Activated CD8-positive, alpha-beta T cell treated with anti-CD3 and anti-CD28 coated beads, Interleukin-2, amount 10 ng/mL, durations not matched to agents 7 days and 5 days (primary cell): Measurements from ENCODE around the gene CCDC146. TPM values are rescaled to one million over a fixed set of nuclear protein-coding genes. Genes with fewer than 3 reads are reported as not detected.

ENCODE experiments used
- ATAC-seq: fragments of 150-1000 bp; cut with Tn5 transposase; one replicate; pipeline ENCODE4 v1.10.0; 2021; ENCODE audit warnings: moderate library complexity
- CTCF ChIA-PET: fragments of 350-600 bp; sonication (Branson Sonifier 250); formaldehyde crosslinking; loops from one replicate; lab custom pipeline; 2021; ENCODE audit warnings: antibody characterized with exemption; lab: Charles Lee
- POLR2A ChIA-PET: fragments of 350-600 bp; sonication (Branson Sonifier 250); formaldehyde crosslinking; loops from one replicate; lab custom pipeline; 2021; ENCODE audit warnings: antibody characterized with exemption; lab: Charles Lee
- DNase-seq: peaks from one replicate; pipeline ENCODE4 v3.0.0-alpha.2; 2020
- H3K27ac Mint-ChIP-seq: one replicate; pipeline ENCODE4 v1.8.0; 2021; ENCODE audit warnings: mild to moderate bottlenecking, mixed read lengths
- H3K27me3 Mint-ChIP-seq: one replicate; pipeline ENCODE4 v1.8.0; 2021; ENCODE audit warnings: low read depth, mixed read lengths
- H3K36me3 Mint-ChIP-seq: one replicate; pipeline ENCODE4 v1.8.0; 2021; ENCODE audit warnings: low read depth, mixed read lengths
- H3K4me1 Mint-ChIP-seq: one replicate; pipeline ENCODE4 v1.8.0; 2021; ENCODE audit warnings: low read depth, mixed read lengths
- H3K4me3 Mint-ChIP-seq: one replicate; pipeline ENCODE4 v1.8.0; 2021; ENCODE audit warnings: mild to moderate bottlenecking, mixed read lengths
- H3K9me3 Mint-ChIP-seq: one replicate; pipeline ENCODE4 v1.8.0; 2022; ENCODE audit warnings: mixed read lengths; ENCODE audit not compliant: insufficient read depth
- total RNA-seq, 2 experiments: library from RNA; stranded (reverse); gene quantifications; one replicate each; pipeline ENCODE4 v1.2.3, GENCODE V29; 2021

Gene CCDC146
- total RNA-seq, 2 experiments from 2014 or later = 10.7 to 12.9 TPM

- Mint-ChIP-seq H3K27ac (no peak overlapping the region), H3K4me3 (no peak overlapping the region), H3K9me3 (no peaks in the 10 kb centered on the region), H3K27me3 (peaks cover 2% of the 10 kb centered on the region), H3K4me1 (peaks cover 14% of the 10 kb centered on the region), H3K36me3 (no peaks in the 10 kb centered on the region)
- POLR2A ChIA-PET = no interaction called here
- CTCF ChIA-PET = no interaction called here
- no peak for DNase-seq
- ATAC-seq = no peak
Observed at GRCh38 chr7:77338260-77338659, 215.8 kb downstream of the CCDC146 start.

- no peak overlapping the region for H3K4me3 Mint-ChIP-seq
- DNase-seq (no peak), ATAC-seq (no peak)
- no peaks in the 10 kb centered on the region for H3K9me3 Mint-ChIP-seq
- H3K36me3 Mint-ChIP-seq = no peaks in the 10 kb centered on the region
- H3K27ac Mint-ChIP-seq = no peak overlapping the region
- H3K4me1 Mint-ChIP-seq = peaks cover 13% of the 10 kb centered on the region
- POLR2A ChIA-PET = interaction anchor here (1.0 kb wide), 1 partner anchor 16 kb away, joined by 3 read pairs; no protein-coding TSS in a partner anchor
- CTCF ChIA-PET = interaction anchor here (1.1 to 1.2 kb wide), 2 partner anchors 12 to 93 kb away, joined by 3 to 4 read pairs; no protein-coding TSS in a partner anchor
- H3K27me3 Mint-ChIP-seq = peaks cover 2% of the 10 kb centered on the region
Observed at GRCh38 chr7:77338883-77339629, 216.6 kb downstream of the CCDC146 start.

DNA sequence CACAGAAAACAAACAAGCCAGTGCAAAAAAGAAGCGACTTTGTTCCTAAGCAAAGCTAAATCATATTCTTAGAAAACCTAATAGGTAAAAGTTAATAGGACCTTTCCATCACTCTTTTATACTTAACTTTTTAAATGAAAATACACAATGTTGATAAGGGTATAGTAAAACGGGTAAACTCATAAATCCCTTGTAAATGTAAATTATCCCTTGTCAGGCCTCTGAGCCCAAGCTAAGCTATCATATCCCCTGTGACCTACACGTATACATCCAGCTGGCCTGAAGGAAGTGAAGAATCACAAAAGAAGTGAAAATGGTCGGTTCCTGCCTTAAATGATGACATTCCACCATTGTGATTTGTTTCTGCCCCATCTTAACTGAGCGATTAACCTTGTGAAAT, 217.3 kb downstream of the CCDC146 start:
- POLR2A ChIA-PET = no interaction called here
- ATAC-seq = no peak
- CTCF ChIA-PET = interaction anchor here (1.0 to 1.2 kb wide), 3 partner anchors 9 to 94 kb away, joined by 3 to 4 read pairs (median 3); no protein-coding TSS in a partner anchor
- DNase-seq = no peak
- Mint-ChIP-seq H3K27me3 (peaks cover 2% of the 10 kb centered on the region), H3K4me3 (no peak overlapping the region), H3K4me1 (peaks cover 12% of the 10 kb centered on the region), H3K36me3 (no peaks in the 10 kb centered on the region), H3K27ac (no peak overlapping the region), H3K9me3 (no peaks in the 10 kb centered on the region)

Other genes starting within 250 kb of the CCDC146 start
- gene SPDYE17, start 90.3 kb upstream of the CCDC146 start, total RNA-seq = not detected
- under 1 TPM; 0.68 to 0.99 TPM for gene SPDYE18, start 60.1 kb upstream of the CCDC146 start, total RNA-seq
- gene FGL2, start 77.2 kb downstream of the CCDC146 start, total RNA-seq = 1 to 10 TPM; 1.6 TPM